ENCODE results near the gene UQCRHL.

DNA sequence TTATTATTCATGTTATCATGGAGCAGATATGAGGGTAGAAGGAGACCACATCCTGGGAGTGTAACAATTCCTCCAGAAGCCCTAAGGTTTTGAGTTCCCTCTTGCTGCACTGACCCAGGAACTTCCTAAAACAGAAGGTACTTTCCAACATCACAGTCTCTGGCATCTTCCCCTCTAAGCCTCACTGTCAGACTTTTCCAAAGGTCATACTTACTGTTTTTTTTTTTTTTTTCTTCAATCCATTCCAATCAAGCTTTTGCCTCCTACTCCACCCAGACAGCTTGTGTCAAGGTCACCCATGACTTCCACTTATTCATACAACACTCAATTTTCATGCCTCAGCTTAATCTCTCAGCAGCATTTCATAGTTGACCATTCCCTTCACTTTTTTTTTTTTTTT, 18.4 kb upstream of the UQCRHL start:
- TF ChIP-seq EZH2 (IDR thresholded peaks at IDR 0.05; ENCODE audit: low read depth, unreplicated experiment) (no peak), EZH2phosphoT487 (IDR thresholded peaks at IDR 0.05; ENCODE audit: unreplicated experiment) (no peak), POLR2AphosphoS5 (IDR thresholded peaks at IDR 0.05; ENCODE audit: low read depth) (no peak), CREB1 (CRISPR knock-in tag; IDR thresholded peaks at IDR 0.05; ENCODE audit: low read depth) (no peak), ZNF331 (CRISPR knock-in tag; IDR thresholded peaks at IDR 0.05; ENCODE audit: low read depth) (no peak), STAT1 (IDR thresholded peaks at IDR 0.05; ENCODE audit: unreplicated experiment) (no peak), ZNF114 (CRISPR knock-in tag; IDR thresholded peaks at IDR 0.05) (no peak)
- TF ChIP-seq, protein P1, sequence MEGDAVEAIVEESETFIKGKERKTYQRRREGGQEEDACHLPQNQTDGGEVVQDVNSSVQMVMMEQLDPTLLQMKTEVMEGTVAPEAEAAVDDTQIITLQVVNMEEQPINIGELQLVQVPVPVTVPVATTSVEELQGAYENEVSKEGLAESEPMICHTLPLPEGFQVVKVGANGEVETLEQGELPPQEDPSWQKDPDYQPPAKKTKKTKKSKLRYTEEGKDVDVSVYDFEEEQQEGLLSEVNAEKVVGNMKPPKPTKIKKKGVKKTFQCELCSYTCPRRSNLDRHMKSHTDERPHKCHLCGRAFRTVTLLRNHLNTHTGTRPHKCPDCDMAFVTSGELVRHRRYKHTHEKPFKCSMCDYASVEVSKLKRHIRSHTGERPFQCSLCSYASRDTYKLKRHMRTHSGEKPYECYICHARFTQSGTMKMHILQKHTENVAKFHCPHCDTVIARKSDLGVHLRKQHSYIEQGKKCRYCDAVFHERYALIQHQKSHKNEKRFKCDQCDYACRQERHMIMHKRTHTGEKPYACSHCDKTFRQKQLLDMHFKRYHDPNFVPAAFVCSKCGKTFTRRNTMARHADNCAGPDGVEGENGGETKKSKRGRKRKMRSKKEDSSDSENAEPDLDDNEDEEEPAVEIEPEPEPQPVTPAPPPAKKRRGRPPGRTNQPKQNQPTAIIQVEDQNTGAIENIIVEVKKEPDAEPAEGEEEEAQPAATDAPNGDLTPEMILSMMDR (conservative IDR thresholded peaks at IDR 0.05; ENCODE audit: low read depth in 2 of 2) = no peak
- TF ChIP-seq, protein P2, sequence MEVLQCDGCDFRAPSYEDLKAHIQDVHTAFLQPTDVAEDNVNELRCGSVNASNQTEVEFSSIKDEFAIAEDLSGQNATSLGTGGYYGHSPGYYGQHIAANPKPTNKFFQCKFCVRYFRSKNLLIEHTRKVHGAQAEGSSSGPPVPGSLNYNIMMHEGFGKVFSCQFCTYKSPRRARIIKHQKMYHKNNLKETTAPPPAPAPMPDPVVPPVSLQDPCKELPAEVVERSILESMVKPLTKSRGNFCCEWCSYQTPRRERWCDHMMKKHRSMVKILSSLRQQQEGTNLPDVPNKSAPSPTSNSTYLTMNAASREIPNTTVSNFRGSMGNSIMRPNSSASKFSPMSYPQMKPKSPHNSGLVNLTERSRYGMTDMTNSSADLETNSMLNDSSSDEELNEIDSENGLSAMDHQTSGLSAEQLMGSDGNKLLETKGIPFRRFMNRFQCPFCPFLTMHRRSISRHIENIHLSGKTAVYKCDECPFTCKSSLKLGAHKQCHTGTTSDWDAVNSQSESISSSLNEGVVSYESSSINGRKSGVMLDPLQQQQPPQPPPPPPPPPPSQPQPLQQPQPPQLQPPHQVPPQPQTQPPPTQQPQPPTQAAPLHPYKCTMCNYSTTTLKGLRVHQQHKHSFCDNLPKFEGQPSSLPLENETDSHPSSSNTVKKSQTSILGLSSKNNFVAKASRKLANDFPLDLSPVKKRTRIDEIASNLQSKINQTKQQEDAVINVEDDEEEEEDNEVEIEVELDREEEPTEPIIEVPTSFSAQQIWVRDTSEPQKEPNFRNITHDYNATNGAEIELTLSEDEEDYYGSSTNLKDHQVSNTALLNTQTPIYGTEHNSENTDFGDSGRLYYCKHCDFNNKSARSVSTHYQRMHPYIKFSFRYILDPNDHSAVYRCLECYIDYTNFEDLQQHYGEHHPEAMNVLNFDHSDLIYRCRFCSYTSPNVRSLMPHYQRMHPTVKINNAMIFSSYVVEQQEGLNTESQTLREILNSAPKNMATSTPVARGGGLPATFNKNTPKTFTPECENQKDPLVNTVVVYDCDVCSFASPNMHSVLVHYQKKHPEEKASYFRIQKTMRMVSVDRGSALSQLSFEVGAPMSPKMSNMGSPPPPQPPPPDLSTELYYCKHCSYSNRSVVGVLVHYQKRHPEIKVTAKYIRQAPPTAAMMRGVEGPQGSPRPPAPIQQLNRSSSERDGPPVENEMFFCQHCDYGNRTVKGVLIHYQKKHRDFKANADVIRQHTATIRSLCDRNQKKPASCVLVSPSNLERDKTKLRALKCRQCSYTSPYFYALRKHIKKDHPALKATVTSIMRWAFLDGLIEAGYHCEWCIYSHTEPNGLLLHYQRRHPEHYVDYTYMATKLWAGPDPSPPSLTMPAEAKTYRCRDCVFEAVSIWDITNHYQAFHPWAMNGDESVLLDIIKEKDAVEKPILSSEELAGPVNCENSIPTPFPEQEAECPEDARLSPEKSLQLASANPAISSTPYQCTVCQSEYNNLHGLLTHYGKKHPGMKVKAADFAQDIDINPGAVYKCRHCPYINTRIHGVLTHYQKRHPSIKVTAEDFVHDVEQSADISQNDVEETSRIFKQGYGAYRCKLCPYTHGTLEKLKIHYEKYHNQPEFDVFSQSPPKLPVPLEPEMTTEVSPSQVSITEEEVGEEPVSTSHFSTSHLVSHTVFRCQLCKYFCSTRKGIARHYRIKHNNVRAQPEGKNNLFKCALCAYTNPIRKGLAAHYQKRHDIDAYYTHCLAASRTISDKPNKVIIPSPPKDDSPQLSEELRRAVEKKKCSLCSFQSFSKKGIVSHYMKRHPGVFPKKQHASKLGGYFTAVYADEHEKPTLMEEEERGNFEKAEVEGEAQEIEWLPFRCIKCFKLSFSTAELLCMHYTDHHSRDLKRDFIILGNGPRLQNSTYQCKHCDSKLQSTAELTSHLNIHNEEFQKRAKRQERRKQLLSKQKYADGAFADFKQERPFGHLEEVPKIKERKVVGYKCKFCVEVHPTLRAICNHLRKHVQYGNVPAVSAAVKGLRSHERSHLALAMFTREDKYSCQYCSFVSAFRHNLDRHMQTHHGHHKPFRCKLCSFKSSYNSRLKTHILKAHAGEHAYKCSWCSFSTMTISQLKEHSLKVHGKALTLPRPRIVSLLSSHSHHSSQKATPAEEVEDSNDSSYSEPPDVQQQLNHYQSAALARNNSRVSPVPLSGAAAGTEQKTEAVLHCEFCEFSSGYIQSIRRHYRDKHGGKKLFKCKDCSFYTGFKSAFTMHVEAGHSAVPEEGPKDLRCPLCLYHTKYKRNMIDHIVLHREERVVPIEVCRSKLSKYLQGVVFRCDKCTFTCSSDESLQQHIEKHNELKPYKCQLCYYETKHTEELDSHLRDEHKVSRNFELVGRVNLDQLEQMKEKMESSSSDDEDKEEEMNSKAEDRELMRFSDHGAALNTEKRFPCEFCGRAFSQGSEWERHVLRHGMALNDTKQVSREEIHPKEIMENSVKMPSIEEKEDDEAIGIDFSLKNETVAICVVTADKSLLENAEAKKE (CRISPR knock-in tag; IDR thresholded peaks at IDR 0.05) = no peak
